Hepatocyte (in vitro differentiated cells): Measurements from ENCODE around the gene NEMP1. TPM values are rescaled to one million over a fixed set of nuclear protein-coding genes. Genes with fewer than 3 reads are reported as not detected.

Source experiments
- DNase-seq: peaks from one replicate; pipeline ENCODE4 v3.0.0-alpha.2; 2016; ENCODE audit warnings: low spot score
- H2AFZ ChIP-seq: fragments of 200-600 bp; sonication (generic); 2 replicates; pipeline ENCODE4 v1.6.0; 2016; ENCODE audit warnings: antibody characterized with exemption, mild to moderate bottlenecking
- H3K27ac ChIP-seq: fragments of 200-600 bp; sonication (generic); 2 replicates; pipeline ENCODE4 v1.5.1; 2016; ENCODE audit warnings: mild to moderate bottlenecking
- H3K27me3 ChIP-seq: fragments of 200-600 bp; sonication (generic); 2 replicates; pipeline ENCODE4 v1.6.1; 2016
- H3K36me3 ChIP-seq: fragments of 200-600 bp; sonication (generic); replicated peaks from 2 replicates; pipeline ENCODE4 v1.5.1; 2016; ENCODE audit warnings: low read depth; ENCODE audit not compliant: insufficient read depth
- H3K4me1 ChIP-seq: fragments of 200-600 bp; sonication (generic); 2 replicates; pipeline ENCODE4 v1.5.1; 2016; ENCODE audit warnings: mild to moderate bottlenecking, moderate library complexity; ENCODE audit not compliant: insufficient read depth
- H3K4me2 ChIP-seq: fragments of 200-600 bp; sonication (generic); 2 replicates; pipeline ENCODE4 v1.6.0; 2016
- H3K4me3 ChIP-seq: fragments of 200-600 bp; sonication (generic); 2 replicates; pipeline ENCODE4 v1.5.1; 2016; ENCODE audit warnings: mild to moderate bottlenecking
- H3K79me2 ChIP-seq: fragments of 200-600 bp; sonication (generic); 2 replicates; pipeline ENCODE4 v1.6.0; 2017; ENCODE audit warnings: mild to moderate bottlenecking
- H3K9me2 ChIP-seq: fragments of 200-600 bp; sonication (generic); replicated peaks from 2 replicates; pipeline ENCODE4 v1.6.0; 2017; ENCODE audit warnings: mild to moderate bottlenecking; ENCODE audit not compliant: insufficient read depth
- H3K9me3 ChIP-seq: fragments of 200-600 bp; sonication (generic); 2 replicates; pipeline ENCODE4 v1.5.1; 2016; ENCODE audit warnings: low read depth, mild to moderate bottlenecking
- H4K20me1 ChIP-seq: fragments of 200-600 bp; sonication (generic); 2 replicates; pipeline ENCODE4 v1.6.0; 2016; ENCODE audit warnings: mild to moderate bottlenecking; ENCODE audit not compliant: insufficient read depth, poor library complexity, severe bottlenecking
- CTCF ChIP-seq: fragments of 200-600 bp; sonication (generic); IDR thresholded peaks from 2 replicates; pipeline ENCODE4 v1.5.1; 2016; ENCODE audit warnings: antibody characterized with exemption, mild to moderate bottlenecking; ENCODE audit not compliant: poor library complexity
- EZH2phosphoT487 ChIP-seq: fragments of 200-600 bp; sonication (generic); IDR thresholded peaks from one replicate; pipeline ENCODE4 v1.6.1; 2018; ENCODE audit warnings: antibody characterized with exemption, mild to moderate bottlenecking, low read depth, moderate library complexity; ENCODE audit not compliant: unreplicated experiment, severe bottlenecking
- WGBS: methylation state at CpG from one replicate; pipeline ENCODE4 v1.1.6; 2016; ENCODE audit warnings: low lambda C conversion rate; ENCODE audit errors: missing lambda C conversion rate; 5-methylcytosine and 5-hydroxymethylcytosine counted together
- polyA plus RNA-seq: library from polyadenylated mRNA; unstranded; fragments of >200 nt; fragmentation: Nextera tagmentation; extraction: Ambion mirVana; gene quantifications from 2 replicates; pipeline ENCODE4 v1.2.1, GENCODE V29; 2016
- total RNA-seq: library from RNA; depleted of rRNA; stranded (reverse); fragments of >200 nt; gene quantifications from 2 replicates; pipeline ENCODE4 v1.2.3, GENCODE V29; 2014

The NEMP1 gene
- total and polyA plus RNA-seq, 2 experiments from 2014 or later = 6.2 to 9.3 TPM

DNA sequence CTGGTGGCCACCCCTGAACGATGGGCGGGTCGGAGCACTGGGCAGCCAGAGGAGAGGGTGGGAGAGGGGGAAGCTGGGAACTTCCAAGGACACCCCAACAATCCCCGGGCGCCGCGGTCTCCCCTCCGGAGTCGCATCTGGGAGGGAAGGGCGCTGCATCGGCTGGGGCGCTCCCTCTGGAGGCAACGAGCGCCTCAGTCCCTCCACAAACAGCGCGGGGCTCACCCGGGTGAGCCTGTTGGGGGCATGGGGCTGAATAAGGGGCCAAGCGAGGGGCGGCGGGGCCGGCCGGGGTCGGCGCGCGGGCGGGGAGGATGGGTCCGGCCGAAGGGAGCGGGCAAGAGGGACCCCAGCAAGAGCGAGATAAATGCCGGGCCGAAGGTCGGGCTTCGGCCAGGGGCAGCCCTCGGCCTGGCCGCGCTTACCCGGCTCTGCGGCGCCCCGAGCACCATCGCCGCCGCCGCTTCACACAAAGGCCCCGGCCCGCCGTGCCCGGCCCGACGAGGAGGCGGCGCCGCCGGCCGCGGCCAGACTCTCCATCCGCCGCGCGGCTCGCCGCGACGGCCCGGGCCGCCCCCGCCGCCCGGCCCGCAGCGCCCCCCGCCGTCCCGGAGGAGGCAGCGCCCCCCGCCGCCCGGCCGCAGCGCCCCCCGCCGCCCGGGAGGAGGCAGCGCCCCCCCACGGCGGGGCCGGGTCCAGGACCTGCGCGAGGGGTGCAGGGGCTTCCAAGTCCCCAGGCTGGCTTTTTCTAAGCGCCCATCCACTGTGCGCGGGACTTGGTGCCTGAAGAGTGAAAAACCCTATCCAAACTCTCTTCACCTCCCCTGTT, 72.4 kb downstream of the NEMP1 start, which contains the start of gene ZBTB39:
Gene ZBTB39 (minus strand): TSS at position 567 of the 829 bp plus-strand sequence. CDS start 1,629 bp downstream, outside the sequence.
- Histone ChIP-seq H3K27me3 (no peaks in the 10 kb centered on the region), H3K9me2 (no peaks in the 10 kb centered on the region), H3K4me2 (peak within 1 kb of the TSS; percentile 96), H3K4me3 (peak within 1 kb of the TSS; percentile 98), H4K20me1 (peaks cover 8% of the 10 kb centered on the region), H3K36me3 (peaks cover 4% of the 10 kb centered on the region), H2AFZ (peak within 1 kb of the TSS; percentile 84), H3K4me1 (peaks cover 24% of the 10 kb centered on the region), H3K79me2 (peaks cover 46% of the 10 kb centered on the region), H3K27ac (peak within 1 kb of the TSS; percentile 90), H3K9me3 (no peaks in the 10 kb centered on the region)
- DNase-seq = peak; percentile 90
- WGBS = 5% methylated on average over 10 of the region's 94 CpGs
- no peak for TF ChIP-seq EZH2phosphoT487
- peak; percentile 69 for TF ChIP-seq CTCF

Other genes starting within 250 kb of the NEMP1 start
- gene SDR9C7, start 144.4 kb downstream of the NEMP1 start, total RNA-seq = not detected in 2 replicates
- gene SDR9C7, start 144.4 kb downstream of the NEMP1 start, polyA plus RNA-seq = not detected in 2 replicates
- 1.7 TPM in 2 replicates for gene RDH16, start 121.2 kb downstream of the NEMP1 start, total RNA-seq
- 0.58 and 0.64 TPM in 2 replicates for gene RDH16, start 121.2 kb downstream of the NEMP1 start, polyA plus RNA-seq
- 6.4 and 6.5 TPM in 2 replicates for gene ZBTB39, start 72.2 kb downstream of the NEMP1 start, total RNA-seq
- 1.8 and 2.0 TPM in 2 replicates for gene ZBTB39, start 72.2 kb downstream of the NEMP1 start, polyA plus RNA-seq
- 13.0 and 18.1 TPM in 2 replicates for gene TAC3, start 62.3 kb downstream of the NEMP1 start, total RNA-seq
- gene TAC3, start 62.3 kb downstream of the NEMP1 start, polyA plus RNA-seq = 113 and 167 TPM in 2 replicates
- gene MYO1A, start 28.7 kb downstream of the NEMP1 start, total RNA-seq = 28.3 and 29.2 TPM in 2 replicates
- gene MYO1A, start 28.7 kb downstream of the NEMP1 start, polyA plus RNA-seq = 23.8 and 25.2 TPM in 2 replicates
- gene NAB2, start 10.3 kb upstream of the NEMP1 start, total RNA-seq = 21.9 and 24.8 TPM in 2 replicates
- 12.3 and 12.9 TPM in 2 replicates for gene NAB2, start 10.3 kb upstream of the NEMP1 start, polyA plus RNA-seq
- gene STAT6, start 32.6 kb upstream of the NEMP1 start, total RNA-seq = 76.7 and 78.9 TPM in 2 replicates
- gene STAT6, start 32.6 kb upstream of the NEMP1 start, polyA plus RNA-seq = 80.0 and 101 TPM in 2 replicates
- 48.5 and 76.8 TPM in 2 replicates for gene LRP1, start 49.7 kb upstream of the NEMP1 start, total RNA-seq
- gene LRP1, start 49.7 kb upstream of the NEMP1 start, polyA plus RNA-seq = 47.8 and 57.6 TPM in 2 replicates
- gene LRP1-AS, start 68.8 kb upstream of the NEMP1 start, total RNA-seq = not detected in 2 replicates
- 0.59 TPM in 1 of 2 replicates, not detected in the other for gene LRP1-AS, start 68.8 kb upstream of the NEMP1 start, polyA plus RNA-seq
- 0.52 and 1.1 TPM in 2 replicates for gene NXPH4, start 138.0 kb upstream of the NEMP1 start, total RNA-seq
- gene NXPH4, start 138.0 kb upstream of the NEMP1 start, polyA plus RNA-seq = 2.7 and 3.3 TPM in 2 replicates
- 168 and 193 TPM in 2 replicates for gene SHMT2, start 150.9 kb upstream of the NEMP1 start, total RNA-seq
- gene SHMT2, start 150.9 kb upstream of the NEMP1 start, polyA plus RNA-seq = 85.3 and 126 TPM in 2 replicates
- 0.23 and 1.1 TPM in 2 replicates for gene STAC3, start 172.4 kb upstream of the NEMP1 start, total RNA-seq
- 0.49 and 0.83 TPM in 2 replicates for gene STAC3, start 172.4 kb upstream of the NEMP1 start, polyA plus RNA-seq